22Rv1 (cell line): Measurements from ENCODE around the gene BTN3A1.
A peak's percentile ranks its signal among the peaks of the same experiment; 100 is the strongest.

ENCODE experiments used
- H3K27ac ChIP-seq: fragments of 450-650 bp; 2 replicates; pipeline ENCODE4 v1.5.1; 2017
- CTCF ChIP-seq: fragments of 450-650 bp; IDR thresholded peaks from 2 replicates; pipeline ENCODE4 v1.5.1; 2017; ENCODE audit warnings: mild to moderate bottlenecking
- ZFX ChIP-seq: fragments of 450-650 bp; IDR thresholded peaks from 2 replicates; pipeline ENCODE4 v1.6.1; 2017; ENCODE audit warnings: antibody characterized with exemption, borderline replicate concordance

Gene BTN3A1

GRCh38 chr6:26380256-26380655, 21.8 kb upstream of the BTN3A1 start:
- no peak overlapping the region for H3K27ac ChIP-seq
- TF ChIP-seq CTCF, result no peak
- no peak for TF ChIP-seq ZFX

- TF ChIP-seq ZFX (no peak), CTCF (no peak)
- H3K27ac ChIP-seq, result no peak overlapping the region
Observed at GRCh38 chr6:26382121-26382520, 20.0 kb upstream of the BTN3A1 start.

GRCh38 chr6:26383624-26384417, 18.3 kb upstream of the BTN3A1 start:
- no peak for TF ChIP-seq ZFX
- TF ChIP-seq CTCF, result no peak
- H3K27ac ChIP-seq, result peak overlapping the region; percentile 92

GRCh38 chr6:26385734-26386125, 16.3 kb upstream of the BTN3A1 start:
- TF ChIP-seq CTCF, result no peak
- TF ChIP-seq ZFX, result no peak

GRCh38 chr6:26387565-26387964, 14.5 kb upstream of the BTN3A1 start:
- no peak overlapping the region for H3K27ac ChIP-seq
- TF ChIP-seq CTCF (no peak), ZFX (no peak)

More at GRCh38 chr6:26385734-26386125, 16.3 kb upstream of the BTN3A1 start:
- no peak overlapping the region for H3K27ac ChIP-seq

- TF ChIP-seq ZFX, result no peak
- TF ChIP-seq CTCF, result no peak
- no peak overlapping the region for H3K27ac ChIP-seq
Observed at GRCh38 chr6:26388014-26388413, 14.1 kb upstream of the BTN3A1 start.

- H3K27ac ChIP-seq, result no peak overlapping the region
- TF ChIP-seq ZFX, result no peak
- TF ChIP-seq CTCF, result no peak
Observed at GRCh38 chr6:26388441-26388840, 13.6 kb upstream of the BTN3A1 start.
